HepG2 (cell line): Measurements from ENCODE around the gene EGR1. TPM values are rescaled to one million over a fixed set of nuclear protein-coding genes. Genes with fewer than 3 reads are reported as not detected.
A peak's percentile ranks its signal among the peaks of the same experiment; 100 is the strongest.

Source experiments
- ASH2L ChIP-seq: fragments of 300-600, 200-600 bp; sonication (generic); IDR thresholded peaks from 2 replicates; pipeline ENCODE4 v1.7.0; 2017; ENCODE audit warnings: low read depth, mild to moderate bottlenecking, moderate library complexity, mixed read lengths, low read length; ENCODE audit not compliant: insufficient read length
- CCDC6 ChIP-seq: sonication (generic); formaldehyde crosslinking; IDR thresholded peaks from 2 replicates; pipeline ENCODE4 v1.8.1; 2022; ENCODE audit warnings: mild to moderate bottlenecking, missing genetic modification reagents, moderate library complexity
- HMGXB3 ChIP-seq: sonication (generic); formaldehyde crosslinking; IDR thresholded peaks from 2 replicates; pipeline ENCODE4 v1.4.0; 2020; ENCODE audit warnings: missing genetic modification reagents, borderline replicate concordance
- KLF16 ChIP-seq, 2 experiments: sonication (generic) in 1 of 2; formaldehyde crosslinking in 1 of 2; IDR thresholded peaks; 2 replicates each; pipeline versions ENCODE4 v1.6.1 to v1.8.0; 2016 to 2023; ENCODE audit warnings: missing genetic modification reagents in 2 of 2, missing compliant biosample characterization in 1 of 2
- MED1 ChIP-seq: sonication (generic); formaldehyde crosslinking; IDR thresholded peaks from 2 replicates; pipeline ENCODE4 v1.4.0; 2020; ENCODE audit warnings: missing genetic modification reagents
- POLR2G ChIP-seq: fragments of 200-400 bp; formaldehyde crosslinking; IDR thresholded peaks from 2 replicates; pipeline ENCODE4 v1.6.1; 2018; ENCODE audit warnings: mild to moderate bottlenecking, low read depth, low read length, moderate library complexity
- RARA ChIP-seq: IDR thresholded peaks from 2 replicates; pipeline ENCODE4 v1.6.1; 2016; ENCODE audit warnings: missing genetic modification reagents, missing compliant biosample characterization
- RNF219 ChIP-seq: sonication (generic); formaldehyde crosslinking; IDR thresholded peaks from 2 replicates; pipeline ENCODE4 v1.5.0; 2020; ENCODE audit warnings: mild to moderate bottlenecking, missing genetic modification reagents
- SALL1 ChIP-seq: sonication (generic); formaldehyde crosslinking; IDR thresholded peaks from 2 replicates; pipeline ENCODE4 v1.8.0; 2022; ENCODE audit warnings: mild to moderate bottlenecking, missing genetic modification reagents
- STAT5B ChIP-seq: sonication (generic); formaldehyde crosslinking; IDR thresholded peaks from 2 replicates; pipeline ENCODE4 v1.4.0; 2020; ENCODE audit warnings: missing genetic modification reagents
- THAP8 ChIP-seq: sonication (generic); formaldehyde crosslinking; IDR thresholded peaks from 2 replicates; pipeline ENCODE4 v1.5.1; 2020; ENCODE audit warnings: missing genetic modification reagents, mild to moderate bottlenecking, borderline replicate concordance
- ZBTB42 ChIP-seq: sonication (generic); formaldehyde crosslinking; IDR thresholded peaks from 2 replicates; pipeline ENCODE4 v1.5.0; 2020; ENCODE audit warnings: mild to moderate bottlenecking, missing genetic modification reagents
- ZNF10 ChIP-seq: sonication (generic); formaldehyde crosslinking; IDR thresholded peaks from 2 replicates; pipeline ENCODE4 v1.4.0; 2020; ENCODE audit warnings: mild to moderate bottlenecking, low read depth, missing genetic modification reagents, borderline replicate concordance
- ZNF180 ChIP-seq: sonication (generic); formaldehyde crosslinking; IDR thresholded peaks from 2 replicates; pipeline ENCODE4 v1.4.0; 2020; ENCODE audit warnings: low read depth, missing genetic modification reagents, borderline replicate concordance
- ZNF225 ChIP-seq: sonication (generic); formaldehyde crosslinking; IDR thresholded peaks from 2 replicates; pipeline ENCODE4 v1.4.0; 2020; ENCODE audit warnings: mild to moderate bottlenecking, missing genetic modification reagents
- ZNF367 ChIP-seq: sonication (generic); formaldehyde crosslinking; IDR thresholded peaks from 2 replicates; pipeline ENCODE4 v1.4.0; 2020; ENCODE audit warnings: missing genetic modification reagents, borderline replicate concordance
- ZNF431 ChIP-seq: sonication (generic); formaldehyde crosslinking; IDR thresholded peaks from 2 replicates; pipeline ENCODE4 v1.9.0; 2022; ENCODE audit warnings: missing genetic modification reagents, low read depth, mild to moderate bottlenecking, borderline replicate concordance
- ZNF652 ChIP-seq: IDR thresholded peaks from 2 replicates; pipeline ENCODE4 v1.6.1; 2016; ENCODE audit warnings: low read depth, borderline replicate concordance
- ZNF691 ChIP-seq: sonication (generic); formaldehyde crosslinking; IDR thresholded peaks from 2 replicates; pipeline ENCODE4 v1.4.0; 2020; ENCODE audit warnings: missing genetic modification reagents, low read depth, mild to moderate bottlenecking, borderline replicate concordance
- ZSCAN21 ChIP-seq: sonication (generic); formaldehyde crosslinking; IDR thresholded peaks from 2 replicates; pipeline ENCODE4 v1.8.0; 2022; ENCODE audit warnings: mild to moderate bottlenecking, missing genetic modification reagents, moderate library complexity, borderline replicate concordance
- polyA plus RNA-seq, 8 experiments: library from polyadenylated mRNA; depleted of rRNA in 3 of 8; stranded (reverse) in 7 of 8; unstranded in 1 of 8; fragments of >200 nt; fragmentation: Illumina TruSeq in 4 of 8; extraction: Trizol in 4 of 8; gene quantifications; 2 replicates each; pipeline versions ENCODE4 v1.2.1 to v1.2.3, GENCODE V29; 2011 to 2016; ENCODE audit warnings: low read depth in 4 of 8, missing spikeins in 1 of 8, mixed read lengths in 1 of 8; ENCODE audit not compliant: insufficient read depth in 1 of 8
- total RNA-seq, 5 experiments: library from RNA; depleted of rRNA; stranded (reverse); fragments of >200 nt; fragmentation: Illumina TruSeq; extraction: Trizol; gene quantifications; 2 replicates each; pipeline ENCODE4 v1.2.3, GENCODE V29; 2016; ENCODE audit warnings: low read depth in 1 of 5

The EGR1 gene
- total and polyA plus RNA-seq, 2 of the 13 experiments (the other 11 are each of a cell fraction or from before 2014, with no cell fraction given) = 4.1 to 4.5 TPM

GRCh38 chr5:138459311-138459933 is 5.9 kb upstream of the EGR1 start (continued):
- TF ChIP-seq ZNF180 = 0 out of 2 replicates have a peak, but pooled peaks have one; percentile 9
- peak in 1 of 2 experiments; percentile 88; a peak in 2 of 4 replicates for TF ChIP-seq KLF16 (CRISPR knock-in tag; IDR thresholded peaks at IDR 0.05)
- TF ChIP-seq ZSCAN21 (CRISPR knock-in tag) = peak; percentile 69; the same call in 1 of the 2 replicates
- TF ChIP-seq ZNF225 = peak; percentile 50; the same call in 1 of the 2 replicates
- no peak for TF ChIP-seq ASH2L
- TF ChIP-seq ZNF367 (CRISPR knock-in tag) = peak; percentile 16; the same call in 1 of the 2 replicates
- 0 out of 2 replicates have a peak, but pooled peaks have one; percentile 63 for TF ChIP-seq RNF219 (CRISPR knock-in tag)
- peak; percentile 95 for TF ChIP-seq SALL1 (CRISPR knock-in tag)
- peak; percentile 28; the same call in 1 of the 2 replicates for TF ChIP-seq CCDC6 (CRISPR knock-in tag)
- TF ChIP-seq ZBTB42 (CRISPR knock-in tag) = 0 out of 2 replicates have a peak, but pooled peaks have one; percentile 43
- TF ChIP-seq ZNF10 (CRISPR knock-in tag) = no peak
- no peak for TF ChIP-seq POLR2G
- peak; percentile 67 for TF ChIP-seq RARA (CRISPR knock-in tag)
- TF ChIP-seq STAT5B = no peak
- TF ChIP-seq ZNF431 (CRISPR knock-in tag) = 0 out of 2 replicates have a peak, but pooled peaks have one; percentile 41
- TF ChIP-seq ZNF691 (CRISPR knock-in tag) = 0 out of 2 replicates have a peak, but pooled peaks have one; percentile 54
- TF ChIP-seq HMGXB3 = peak; percentile 73; the same call in 1 of the 2 replicates
- TF ChIP-seq MED1 (CRISPR knock-in tag) = peak; percentile 76
- TF ChIP-seq ZNF652 = no peak
- TF ChIP-seq THAP8 (CRISPR knock-in tag) = no peak
